ENCODE results near the gene IQCH. TPM values are rescaled to one million over a fixed set of nuclear protein-coding genes. Genes with fewer than 3 reads are reported as not detected.

Gene IQCH
- total and polyA plus RNA-seq, 2 of the 4 experiments (the other 2 are of a cell fraction), result 0.60 to 2.5 TPM

DNA sequence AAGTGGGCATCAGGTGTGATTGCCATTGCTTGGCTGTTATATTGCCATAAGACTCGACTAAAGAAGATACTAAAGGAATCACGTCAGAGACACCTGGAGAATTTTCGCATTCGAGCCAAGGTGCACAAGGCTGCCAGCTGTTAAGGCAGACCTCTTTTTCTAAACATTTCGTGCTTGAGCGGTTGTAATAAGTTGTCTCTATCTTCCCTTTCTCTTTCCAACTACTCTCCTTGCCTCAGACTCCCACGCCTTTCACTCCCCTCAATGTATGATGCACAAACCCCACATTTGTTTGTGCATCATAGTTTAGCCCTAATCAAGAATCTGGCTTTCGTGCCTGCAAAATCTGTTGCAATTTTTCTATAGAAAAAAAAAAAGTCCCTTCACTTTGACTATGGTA, 118.0 kb downstream of the IQCH start:
- intact Hi-C loops (cut with micrococcal nuclease), result no loop called here
- in situ Hi-C loops (cut with MboI; ENCODE audit: low sequenced_read_pairs), result no loop called here
- dilution Hi-C loops (cut with HindIII; ENCODE audit: low sequenced_read_pairs, unreplicated experiment), result no loop called here

More for the DNA sequence above, 118.0 kb downstream of the IQCH start:
- H4K20me1 ChIP-seq (ENCODE audit: insufficient read depth, low read length), result no peaks in the 10 kb centered on the region
- H3K4me3 ChIP-seq (ENCODE audit: insufficient read depth, low read depth, low read length), result no peak overlapping the region
- H3K9ac ChIP-seq (ENCODE audit: low read depth, low read length), result no peak overlapping the region
- no peaks in the 10 kb centered on the region for H3K4me1 ChIP-seq (ENCODE audit: control insufficient read depth, insufficient read depth, low read length)
- 75% methylated on average over 6 of the region's 8 CpGs; no CpG with 5 or more reads in 1 of the 2 experiments for WGBS, 2 experiments (ENCODE audit: extremely low coverage in 2 of 2, insufficient read length in 1 of 2)
- H2BK120ac ChIP-seq (ENCODE audit: low read depth, low read length), result no peak overlapping the region
- H3K36me3 ChIP-seq (ENCODE audit: control insufficient read depth, insufficient read depth, low read length), result no peaks in the 10 kb centered on the region
- H3K27ac ChIP-seq (ENCODE audit: insufficient read depth, low read length), result no peak overlapping the region
- H3K23ac ChIP-seq (ENCODE audit: low read depth, low read length), result no peak overlapping the region
- no peak overlapping the region for H2BK15ac ChIP-seq (ENCODE audit: low read depth, low read length)
- no peak overlapping the region for H4K5ac ChIP-seq (ENCODE audit: low read depth, low read length)
- peaks cover 19% of the 10 kb centered on the region for H3K27me3 ChIP-seq (ENCODE audit: control insufficient read depth, insufficient read depth, low read length)
- no peak overlapping the region for H3K4me2 ChIP-seq (ENCODE audit: low read depth, low read length)
- H3K4ac ChIP-seq (ENCODE audit: low read depth, low read length), result no peak overlapping the region
- no TSS peak for BruUV-seq (replicated peaks)
- no peak overlapping the region for H4K91ac ChIP-seq (ENCODE audit: insufficient read depth, low read depth, low read length)
- TF ChIP-seq RAD21 (IDR thresholded peaks at IDR 0.05; ENCODE audit: low read length), result no peak
- TF ChIP-seq CEBPB (IDR thresholded peaks at IDR 0.05; ENCODE audit: low read depth, low read length), result no peak
- no peak for TF ChIP-seq RCOR1 (IDR thresholded peaks at IDR 0.05; ENCODE audit: insufficient replicate concordance, low read length)
- no peak for TF ChIP-seq SMC3 (IDR thresholded peaks at IDR 0.05; ENCODE audit: low read depth, low read length)
- no peak for TF ChIP-seq CHD1 (IDR thresholded peaks at IDR 0.05; ENCODE audit: low read depth, low read length)
- no peak for TF ChIP-seq MAZ (IDR thresholded peaks at IDR 0.05; ENCODE audit: borderline replicate concordance, low read depth, low read length)
- TF ChIP-seq MXI1 (IDR thresholded peaks at IDR 0.05; ENCODE audit: borderline replicate concordance, low read depth, low read length), result no peak
- no peak for TF ChIP-seq USF2 (IDR thresholded peaks at IDR 0.05; ENCODE audit: low read depth, low read length)
- TF ChIP-seq ELK1 (IDR thresholded peaks at IDR 0.05; ENCODE audit: borderline replicate concordance, low read depth, low read length), result no peak
- no peak for TF ChIP-seq RFX5 (IDR thresholded peaks at IDR 0.05; ENCODE audit: low read depth, low read length)
- ATAC-seq (ENCODE audit: low read depth) (no peak), DNase-seq (no peak)
- no peak overlapping the region for H2AFZ ChIP-seq (replicated peaks; ENCODE audit: low read length, poor library complexity)
- H2BK5ac ChIP-seq (ENCODE audit: low read depth, low read length, poor library complexity, severe bottlenecking), result no peak overlapping the region
- no peak overlapping the region for H2AK5ac ChIP-seq (ENCODE audit: low read depth, low read length)
- no peak overlapping the region for H4K8ac ChIP-seq (ENCODE audit: low read depth in 2 of 2, low read length in 2 of 2)
- ChIA-PET POLR2A (ENCODE audit: unreplicated experiment) (no interaction called here), CTCF (no interaction called here)
- H2BK20ac ChIP-seq (ENCODE audit: low read depth, low read length), result no peak overlapping the region
- no peak overlapping the region for H3K56ac ChIP-seq (ENCODE audit: extremely low read depth, insufficient read depth, low read length)
- H2AK9ac ChIP-seq (replicated peaks; ENCODE audit: low read depth, low read length, poor library complexity), result no peak overlapping the region
- no peaks in the 10 kb centered on the region for H3K9me1 ChIP-seq (ENCODE audit: insufficient read depth, low read length)
- H3K79me1 ChIP-seq (ENCODE audit: low read depth in 1 of 2, low read length in 2 of 2), result no peaks in the 10 kb centered on the region
- H3K18ac ChIP-seq (ENCODE audit: low read depth, low read length), result no peak overlapping the region
- H3K9me3 ChIP-seq (ENCODE audit: control insufficient read depth, insufficient read depth, low read length), result no peaks in the 10 kb centered on the region
- H3K14ac ChIP-seq (replicated peaks; ENCODE audit: low read depth, low read length), result no peak overlapping the region
